ENCODE results near the gene RNU6-9.

- TF ChIP-seq CTCF (IDR thresholded peaks at IDR 0.05) (no peak), ZBTB43 (CRISPR knock-in tag; IDR thresholded peaks at IDR 0.05) (no peak), FOXP4 (CRISPR knock-in tag; IDR thresholded peaks at IDR 0.05) (no peak), USF2 (CRISPR knock-in tag; IDR thresholded peaks at IDR 0.05) (no peak), TCF7 (CRISPR knock-in tag; IDR thresholded peaks at IDR 0.05; ENCODE audit: low read depth) (no peak), NFE2L1 (CRISPR knock-in tag; IDR thresholded peaks at IDR 0.05) (no peak), ATF2 (CRISPR knock-in tag; IDR thresholded peaks at IDR 0.05; ENCODE audit: borderline replicate concordance, low read depth) (no peak), ZNF263 (CRISPR knock-in tag; IDR thresholded peaks at IDR 0.05; ENCODE audit: low read depth) (no peak)
Measured at GRCh38 chr19:868458-869244, 24.6 kb upstream of the RNU6-9 start.

Data from WTC11 (cell line).